ENCODE measurements around the gene GANAB.
A peak's percentile ranks its signal among the peaks of the same experiment; 100 is the strongest.
"Not testable (repeated sequence)": the region's sequence is repeated elsewhere in the genome, so short reads cannot be mapped to it uniquely, and the experiment has no call there.

GANAB gene
- 132 to 322 (median 226) reads per million in 17 experiments for total RNA-seq

GRCh38 chr11:62645946-62646824 is at the start of gene GANAB:
Gene GANAB (minus strand): TSS chr11:62646613. CDS start chr11:62646599, 14 bp downstream.
- DNase-seq: peak; percentile 99 to 100 (median 99)

- DNase-seq: peak; percentile 83 to 92 (median 86)
Measured at GRCh38 chr11:62694455-62695167, 48.2 kb upstream of the GANAB start.

- not testable (repeated sequence) for DNase-seq
Measured at GRCh38 chr11:62693624-62694023, 47.2 kb upstream of the GANAB start.

GRCh38 chr11:62689421-62690183 is 43.2 kb upstream of the GANAB start, which contains the start of gene LRRN4CL:
Gene LRRN4CL (minus strand): TSS chr11:62689530. CDS start chr11:62688508, 1,022 bp downstream.
- no peak for DNase-seq

DNA sequence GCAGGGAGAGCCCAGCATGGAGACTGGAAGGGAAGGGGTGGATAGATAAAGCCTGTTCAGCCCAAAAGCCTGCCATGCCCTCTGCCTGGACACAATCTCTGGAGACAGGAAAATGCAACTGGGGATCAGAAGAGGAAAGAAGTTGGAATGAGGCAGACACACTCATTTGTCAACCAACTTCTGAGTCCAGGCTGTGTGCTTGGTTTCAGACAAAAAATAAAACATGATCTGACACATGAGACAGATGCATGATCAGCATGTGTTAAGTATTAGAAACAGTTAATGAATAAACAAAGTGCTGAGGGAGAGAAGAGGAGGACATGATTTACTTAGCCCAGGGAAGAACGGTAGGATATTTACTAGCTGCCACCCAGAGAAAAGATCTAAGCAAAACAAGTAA is 42.1 kb upstream of the GANAB start:
- DNase-seq: no peak

DNA sequence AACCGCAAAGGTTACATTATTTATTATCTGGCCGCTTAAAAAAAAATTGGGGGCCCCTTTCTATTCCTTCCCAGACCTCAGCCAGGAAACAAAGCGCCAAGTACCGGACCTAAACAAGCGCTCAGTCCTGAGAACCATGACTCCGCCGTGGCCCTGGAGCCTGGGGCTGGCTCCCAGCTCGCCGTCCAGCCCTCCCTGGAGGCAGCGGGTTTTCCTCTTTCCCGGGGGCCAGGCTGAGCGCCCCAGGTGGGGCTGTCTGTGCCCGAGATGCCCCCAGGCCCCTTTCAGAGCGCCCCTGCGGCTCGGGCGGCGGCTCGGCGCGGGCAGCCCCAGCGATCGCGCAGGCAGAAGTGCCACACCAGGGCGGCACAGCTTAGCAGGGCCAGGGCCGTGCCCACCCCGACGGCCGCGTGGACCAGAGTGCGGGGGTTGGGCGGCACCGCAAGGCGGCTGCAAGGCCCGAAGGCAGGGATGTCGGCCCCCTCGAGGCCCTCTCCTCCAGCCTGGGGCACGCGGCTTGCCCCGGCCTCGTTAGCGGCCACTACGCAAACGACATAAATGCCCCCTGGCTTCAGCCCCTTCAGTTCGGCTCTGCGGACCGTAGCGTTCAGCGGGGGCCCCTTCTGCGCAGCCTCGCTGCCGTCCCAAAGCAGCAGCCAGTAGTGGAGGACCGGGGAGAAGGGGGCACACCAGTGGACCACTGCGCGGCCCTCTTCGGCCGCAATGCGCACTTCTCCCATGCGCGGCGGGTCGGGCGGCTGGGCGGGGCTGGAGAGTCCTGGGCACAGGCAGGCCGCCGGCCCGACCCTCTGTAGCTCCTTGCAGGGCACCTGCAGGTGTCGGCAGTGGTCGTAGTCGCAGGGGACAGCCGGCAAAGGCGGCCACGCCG is 41.3 kb upstream of the GANAB start:
- DNase-seq: no peak

DNA sequence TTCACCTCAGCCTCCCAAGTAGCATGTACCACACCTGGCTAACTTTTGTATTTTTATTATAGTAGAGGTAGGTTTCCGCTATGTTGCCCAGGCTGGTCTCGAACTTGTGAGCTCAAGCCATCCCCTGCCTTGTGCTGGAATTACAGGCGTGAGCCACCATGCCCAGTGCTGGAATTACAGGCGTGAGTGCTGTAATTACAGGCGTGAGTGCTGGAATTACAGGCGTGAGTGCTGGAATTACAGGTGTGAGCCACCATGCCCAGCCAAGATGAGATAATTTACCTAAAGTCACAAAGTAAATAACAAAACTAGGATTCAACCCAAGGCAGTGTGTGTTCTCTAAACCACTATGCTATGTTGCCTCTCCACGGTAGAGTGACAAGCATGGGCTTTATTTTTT is 36.1 kb upstream of the GANAB start:
- no peak for DNase-seq

DNA sequence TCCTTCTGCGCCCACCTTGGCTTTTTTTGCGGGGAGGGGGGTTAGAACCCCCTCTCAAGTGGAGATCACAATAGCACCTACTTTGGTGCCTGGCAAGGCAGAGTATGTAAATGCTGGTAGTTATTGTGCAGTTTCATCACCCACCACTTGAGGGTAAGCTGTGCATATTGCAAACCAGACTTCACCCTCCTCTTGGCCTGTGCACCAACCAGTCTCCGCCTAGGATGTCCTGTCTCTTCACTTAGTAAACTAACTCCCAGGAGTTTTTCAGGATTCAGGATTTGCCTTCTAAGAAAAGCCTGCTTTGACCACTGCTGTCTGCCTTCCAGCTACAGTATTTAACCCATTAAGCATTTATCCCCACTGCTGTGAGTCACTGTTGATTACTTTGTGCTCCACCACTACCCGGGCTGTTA is 34.4 kb upstream of the GANAB start:
- DNase-seq: peak; percentile 57 to 73 (median 68)

- DNase-seq: peak; percentile 93 to 98 (median 96)
Measured at GRCh38 chr11:62678770-62679696, 32.6 kb upstream of the GANAB start, which contains the start of gene UBXN1. Gene UBXN1 (minus strand): TSS chr11:62679073. CDS start chr11:62678923, 150 bp downstream.

DNA sequence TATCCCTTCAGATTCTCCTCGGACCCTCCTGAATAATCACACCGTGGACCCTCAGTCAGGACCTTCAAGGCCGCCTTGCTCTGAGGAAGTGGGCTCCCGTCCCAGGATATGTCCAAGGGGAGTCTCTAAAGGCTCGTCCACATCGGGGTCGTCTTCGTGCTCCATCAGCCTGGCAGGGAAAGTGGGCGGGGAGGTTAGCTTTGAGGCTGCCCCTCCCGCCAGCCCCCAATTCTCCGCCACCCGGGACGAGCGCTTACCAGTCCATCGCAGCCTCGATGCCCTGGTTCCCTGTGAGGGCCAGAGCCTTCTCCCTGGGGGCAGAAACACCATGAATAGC is 32.0 kb upstream of the GANAB start:
- DNase-seq: no peak

DNA sequence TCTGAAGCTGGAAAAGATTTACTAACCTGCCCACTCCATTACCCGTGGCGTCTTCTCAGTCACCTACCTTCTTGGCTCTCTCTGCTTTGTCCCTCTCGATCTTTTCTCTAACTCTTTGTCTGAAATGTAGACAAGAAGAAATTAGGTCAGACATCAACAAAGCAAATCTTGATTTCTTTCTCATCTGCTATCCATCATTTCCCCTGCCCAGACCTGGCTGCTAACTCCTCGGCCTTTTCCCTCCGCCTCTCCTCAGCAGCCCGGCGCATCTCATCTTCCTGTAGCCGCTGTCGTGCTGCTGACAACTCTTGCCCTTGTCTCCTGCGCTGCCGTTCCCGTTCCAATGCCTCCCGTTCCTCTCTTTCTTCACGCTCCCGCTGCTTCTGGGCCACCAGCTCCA is 31.3 kb upstream of the GANAB start:
- no peak for DNase-seq

- no peak for DNase-seq
Measured at GRCh38 chr11:62677156-62677555, 30.7 kb upstream of the GANAB start.

DNA sequence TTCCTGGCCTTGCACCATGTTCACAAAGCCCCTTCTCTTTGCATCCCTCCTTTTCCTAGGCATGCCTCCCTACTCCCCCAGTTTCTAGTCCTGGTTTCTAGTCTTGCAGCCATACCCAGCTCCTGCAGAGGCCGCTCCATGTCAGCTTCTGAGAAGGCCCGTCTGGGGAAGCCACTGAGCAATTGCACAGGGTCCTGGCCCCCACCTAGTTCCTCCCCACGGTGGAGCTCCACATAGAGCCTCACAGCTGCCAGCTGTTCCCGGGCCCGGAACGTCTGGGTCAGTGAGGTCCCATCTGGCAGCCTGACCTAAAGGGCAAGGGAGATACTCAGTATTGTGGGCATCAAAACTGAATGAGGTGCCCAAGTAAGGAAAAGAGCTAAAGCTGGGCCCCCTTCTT is 30.3 kb upstream of the GANAB start:
- no peak for DNase-seq

GRCh38 chr11:62675415-62675814 is 29.0 kb upstream of the GANAB start:
- not testable (repeated sequence) for DNase-seq

- no peak for DNase-seq
Measured at GRCh38 chr11:62673196-62673525, 26.7 kb upstream of the GANAB start.

GRCh38 chr11:62671608-62672389 is 25.4 kb upstream of the GANAB start, which contains the start of the genes LBHD1 and UQCC3:
Gene LBHD1 (minus strand): TSS chr11:62672267. CDS start chr11:62670031, 2,236 bp downstream.
Gene UQCC3 (plus strand): TSS chr11:62671673. CDS start chr11:62671746, 73 bp downstream.
- peak; percentile 81 to 91 (median 86) for DNase-seq

DNA sequence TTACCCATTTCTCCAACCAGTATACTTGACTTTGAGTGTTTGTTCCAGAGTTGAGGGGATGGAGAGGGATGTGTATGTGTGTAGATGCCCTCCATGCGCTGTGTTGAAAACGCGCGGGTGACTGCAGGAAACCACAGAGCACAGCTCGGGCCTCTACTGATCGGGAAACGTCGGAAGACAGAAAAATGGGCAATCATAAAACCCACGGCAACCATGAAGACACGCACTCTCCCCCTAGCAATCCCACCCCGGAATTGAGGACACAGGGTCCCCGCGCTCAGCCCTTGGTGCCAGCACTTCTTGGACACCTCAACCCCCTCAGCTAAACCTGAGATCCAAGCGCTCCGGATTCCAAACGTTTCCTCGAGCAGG is 24.8 kb upstream of the GANAB start:
- DNase-seq: peak in 1 of 4 experiments; percentile 44

- DNase-seq: no peak
Measured at GRCh38 chr11:62669420-62670161, 23.2 kb upstream of the GANAB start.

GRCh38 chr11:62667460-62667859 is 21.0 kb upstream of the GANAB start:
- no peak for DNase-seq

Data from suppressor macrophage (primary cell).